ENCODE data around the gene SLC38A1.

GRCh38 chr12:46188170-46188569 lies 80.7 kb downstream of the SLC38A1 start:
- no peak for TF ChIP-seq CTCF (IDR thresholded peaks at IDR 0.05; ENCODE audit: low read length)
- no peak for TF ChIP-seq EZH2 (IDR thresholded peaks at IDR 0.05; ENCODE audit: borderline replicate concordance, low read length)
